NCI-H345 treated with DMSO at 0.1 percent for 48 hours (cell line): ENCODE results near the gene STT3A.

Source experiments
- DNase-seq: peaks from one replicate; lab custom pipeline; 2025; ENCODE audit not compliant: unreplicated experiment; lab: John Stamatoyannopoulos, UW

STT3A gene

GRCh38 chr11:125587480-125587879, 5.2 kb upstream of the STT3A start:
- no peak for DNase-seq

GRCh38 chr11:125588505-125588904, 4.1 kb upstream of the STT3A start:
- DNase-seq: no peak

- no peak for DNase-seq
These were observed 875 bp upstream of the STT3A start for GRCh38 chr11:125591649-125592304.

GRCh38 chr11:125593114-125593820, 615 bp downstream of the STT3A start:
- no peak for DNase-seq

- no peak for DNase-seq
These were observed 2.3 kb downstream of the STT3A start for GRCh38 chr11:125594958-125595357.

GRCh38 chr11:125600663-125601062, 8.0 kb downstream of the STT3A start:
- no peak for DNase-seq

GRCh38 chr11:125603207-125603606, 10.6 kb downstream of the STT3A start:
- DNase-seq: no peak

- DNase-seq: no peak
These were observed 12.8 kb downstream of the STT3A start for GRCh38 chr11:125605417-125605816.

GRCh38 chr11:125609545-125609944, 16.9 kb downstream of the STT3A start:
- no peak for DNase-seq

GRCh38 chr11:125618383-125618782, 25.7 kb downstream of the STT3A start:
- no peak for DNase-seq

GRCh38 chr11:125621995-125622394, 29.3 kb downstream of the STT3A start:
- no peak for DNase-seq

- no peak for DNase-seq
These were observed 30.4 kb downstream of the STT3A start for GRCh38 chr11:125623064-125623463.

GRCh38 chr11:125624756-125625213, 32.1 kb downstream of the STT3A start, which contains the start of gene CHEK1:
TSS of gene CHEK1 (plus strand) at chr11:125625163. CDS start at chr11:125626769, 1,606 bp downstream.
- no peak for DNase-seq

GRCh38 chr11:125625225-125625629, 32.6 kb downstream of the STT3A start:
- peak; percentile 73 for DNase-seq

GRCh38 chr11:125625630-125626287, 33.1 kb downstream of the STT3A start:
- peak; percentile 88 for DNase-seq

GRCh38 chr11:125626288-125626950, 33.8 kb downstream of the STT3A start:
- peak; percentile 57 for DNase-seq

GRCh38 chr11:125627236-125627910, 34.7 kb downstream of the STT3A start:
- no peak for DNase-seq

- DNase-seq: no peak
These were observed 45.2 kb downstream of the STT3A start for GRCh38 chr11:125637840-125638239.

GRCh38 chr11:125638315-125638714, 45.7 kb downstream of the STT3A start:
- no peak for DNase-seq

- no peak for DNase-seq
These were observed 53.2 kb downstream of the STT3A start for GRCh38 chr11:125645871-125646270.
